Measurements from ENCODE around the gene DCLK3.

The DCLK3 gene, protein sequence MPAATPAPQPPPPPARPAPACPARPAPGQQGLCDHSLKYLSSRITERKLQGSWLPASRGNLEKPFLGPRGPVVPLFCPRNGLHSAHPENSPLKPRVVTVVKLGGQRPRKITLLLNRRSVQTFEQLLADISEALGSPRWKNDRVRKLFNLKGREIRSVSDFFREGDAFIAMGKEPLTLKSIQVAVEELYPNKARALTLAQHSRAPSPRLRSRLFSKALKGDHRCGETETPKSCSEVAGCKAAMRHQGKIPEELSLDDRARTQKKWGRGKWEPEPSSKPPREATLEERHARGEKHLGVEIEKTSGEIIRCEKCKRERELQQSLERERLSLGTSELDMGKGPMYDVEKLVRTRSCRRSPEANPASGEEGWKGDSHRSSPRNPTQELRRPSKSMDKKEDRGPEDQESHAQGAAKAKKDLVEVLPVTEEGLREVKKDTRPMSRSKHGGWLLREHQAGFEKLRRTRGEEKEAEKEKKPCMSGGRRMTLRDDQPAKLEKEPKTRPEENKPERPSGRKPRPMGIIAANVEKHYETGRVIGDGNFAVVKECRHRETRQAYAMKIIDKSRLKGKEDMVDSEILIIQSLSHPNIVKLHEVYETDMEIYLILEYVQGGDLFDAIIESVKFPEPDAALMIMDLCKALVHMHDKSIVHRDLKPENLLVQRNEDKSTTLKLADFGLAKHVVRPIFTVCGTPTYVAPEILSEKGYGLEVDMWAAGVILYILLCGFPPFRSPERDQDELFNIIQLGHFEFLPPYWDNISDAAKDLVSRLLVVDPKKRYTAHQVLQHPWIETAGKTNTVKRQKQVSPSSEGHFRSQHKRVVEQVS

DNA sequence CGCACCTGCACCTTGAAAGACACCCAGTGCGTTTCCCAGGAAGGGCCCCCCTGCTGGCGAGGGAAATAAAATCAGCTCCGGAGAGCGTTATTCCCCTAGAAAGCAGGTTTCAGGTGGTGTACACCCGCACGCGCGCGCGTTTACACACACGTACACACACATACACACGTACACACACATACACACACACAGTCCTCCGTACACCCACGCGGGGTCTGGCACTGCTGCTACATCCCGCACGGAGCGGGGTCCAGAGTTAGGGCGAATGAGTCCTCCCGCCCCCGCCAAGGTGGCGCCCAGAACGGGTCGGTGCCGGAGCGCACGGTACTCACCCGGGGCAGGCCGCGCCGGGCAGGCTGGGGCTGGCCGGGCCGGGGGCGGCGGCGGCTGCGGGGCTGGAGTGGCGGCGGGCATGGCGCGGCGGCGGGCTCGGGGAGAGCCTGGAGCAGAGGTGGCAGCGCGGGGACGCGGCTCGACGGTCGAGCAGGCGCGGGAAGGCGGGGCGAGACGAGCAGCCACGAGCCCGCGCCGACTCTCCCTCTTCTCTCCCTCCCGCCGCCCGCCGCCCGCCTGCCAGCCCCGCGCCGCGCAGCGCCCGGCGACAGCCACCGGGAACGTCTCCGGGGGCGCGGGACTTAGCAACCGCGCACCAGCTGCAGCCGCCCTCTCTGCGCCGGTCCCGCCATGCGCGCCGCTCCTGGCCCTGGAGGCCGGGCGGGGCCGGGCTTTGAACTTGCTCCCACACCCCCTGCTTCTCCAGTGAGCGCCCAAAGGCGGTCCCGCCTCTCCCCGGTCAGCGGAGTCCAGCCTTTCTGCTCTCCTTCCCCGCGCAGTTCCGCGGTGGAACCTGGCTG is at the start of gene DCLK3:
Gene DCLK3 (minus strand): TSS at position 704 of the 854 bp plus-strand sequence. CDS start 290 bp downstream, at position 414.
- DNase-seq, result no peak

DNA sequence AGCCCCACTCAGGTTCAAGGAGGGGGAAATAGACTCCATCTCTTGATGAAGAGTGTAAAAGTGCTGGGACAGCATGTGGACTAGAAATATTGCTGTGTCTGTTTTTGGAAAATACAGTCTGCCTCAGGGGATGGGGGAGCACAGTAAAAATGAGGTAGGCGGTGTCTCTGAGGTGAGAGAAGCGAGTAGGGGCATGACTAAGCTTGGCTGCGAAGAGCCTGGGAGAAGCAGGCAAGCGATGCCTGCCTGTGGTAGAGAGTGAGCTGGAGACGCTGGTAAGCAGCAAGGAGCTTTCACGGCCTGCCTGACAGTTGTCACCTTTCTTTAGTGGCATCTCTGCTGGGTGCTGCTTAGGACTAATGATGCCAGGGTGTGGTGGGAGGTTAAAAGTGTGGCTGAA is 49.0 kb upstream of the DCLK3 start:
- DNase-seq, result no peak

DNA sequence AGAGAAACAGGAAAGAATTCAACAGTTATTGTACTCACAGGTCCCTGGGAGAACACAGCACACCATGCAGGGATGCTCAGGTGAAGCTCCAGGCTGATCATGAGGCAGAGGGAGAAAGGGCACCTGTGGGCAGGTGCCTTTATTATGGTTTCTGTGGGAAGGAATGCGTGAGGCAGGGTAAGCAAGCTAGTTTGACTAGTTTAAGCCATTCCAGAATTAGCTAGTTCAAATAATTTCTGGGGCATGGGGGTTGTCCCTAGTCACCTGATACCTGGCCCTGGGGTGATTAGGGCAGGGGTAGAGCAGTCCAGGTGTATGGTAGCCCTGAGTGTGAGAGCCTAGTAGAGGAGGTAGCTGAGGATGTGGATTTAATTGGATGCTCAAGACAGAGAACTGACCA is 47.9 kb upstream of the DCLK3 start:
- DNase-seq, result no peak

DNA sequence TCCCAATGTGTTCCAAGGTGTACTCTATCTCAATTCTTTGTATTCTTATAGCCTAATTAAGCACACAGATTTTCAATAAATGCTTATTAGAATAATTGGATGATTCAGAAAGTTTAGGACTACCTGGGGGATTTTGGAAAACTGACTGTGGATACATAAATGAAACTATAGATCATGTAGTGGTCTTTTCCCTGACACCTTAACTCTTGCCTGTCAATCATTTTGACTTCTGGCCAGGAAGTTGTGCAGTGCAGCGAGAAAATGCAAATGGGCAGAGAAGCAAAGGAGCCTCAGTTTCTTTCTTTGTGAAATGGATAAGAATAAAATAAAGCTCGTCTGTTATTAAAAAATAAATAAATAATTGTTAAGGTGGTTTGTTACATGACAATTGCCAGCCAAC is 47.4 kb upstream of the DCLK3 start:
- DNase-seq, result no peak

DNA sequence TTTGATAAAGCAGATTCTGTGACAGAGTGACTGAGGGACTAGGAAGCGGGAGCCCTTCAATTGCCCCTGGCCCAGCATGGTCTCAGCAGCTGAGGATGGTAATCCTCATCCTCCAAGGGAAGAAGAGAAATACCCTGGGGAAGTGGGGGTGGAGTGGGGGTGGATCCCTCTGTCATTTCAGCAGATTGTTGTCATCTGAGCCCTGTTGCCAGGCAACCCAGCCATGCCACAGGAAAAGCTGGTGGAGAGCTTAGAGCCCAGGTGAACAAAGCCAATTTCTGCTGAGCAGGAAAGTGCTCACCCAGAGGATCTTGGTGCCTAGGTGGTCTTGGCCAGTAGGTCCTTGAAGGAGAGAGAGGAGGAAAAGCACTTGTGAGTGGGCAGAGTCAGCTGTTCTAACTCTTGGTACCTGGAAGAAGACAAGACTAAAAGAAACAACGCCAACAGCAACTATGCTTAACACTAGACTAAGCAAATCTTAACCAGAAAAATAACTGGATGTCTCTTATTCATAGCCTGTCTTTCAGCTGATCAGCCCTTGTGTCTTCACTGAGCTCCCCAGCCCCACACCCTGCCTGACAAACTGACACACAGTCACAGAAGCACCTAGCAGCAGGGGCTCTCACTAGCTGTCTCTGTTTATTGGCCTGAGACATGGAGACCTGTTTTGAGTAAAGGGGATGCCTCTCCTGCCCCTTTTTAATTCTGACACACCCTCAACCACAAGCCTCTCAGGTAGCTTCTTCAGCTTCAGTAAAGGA is 40.1 kb upstream of the DCLK3 start:
- no peak for DNase-seq

DNA sequence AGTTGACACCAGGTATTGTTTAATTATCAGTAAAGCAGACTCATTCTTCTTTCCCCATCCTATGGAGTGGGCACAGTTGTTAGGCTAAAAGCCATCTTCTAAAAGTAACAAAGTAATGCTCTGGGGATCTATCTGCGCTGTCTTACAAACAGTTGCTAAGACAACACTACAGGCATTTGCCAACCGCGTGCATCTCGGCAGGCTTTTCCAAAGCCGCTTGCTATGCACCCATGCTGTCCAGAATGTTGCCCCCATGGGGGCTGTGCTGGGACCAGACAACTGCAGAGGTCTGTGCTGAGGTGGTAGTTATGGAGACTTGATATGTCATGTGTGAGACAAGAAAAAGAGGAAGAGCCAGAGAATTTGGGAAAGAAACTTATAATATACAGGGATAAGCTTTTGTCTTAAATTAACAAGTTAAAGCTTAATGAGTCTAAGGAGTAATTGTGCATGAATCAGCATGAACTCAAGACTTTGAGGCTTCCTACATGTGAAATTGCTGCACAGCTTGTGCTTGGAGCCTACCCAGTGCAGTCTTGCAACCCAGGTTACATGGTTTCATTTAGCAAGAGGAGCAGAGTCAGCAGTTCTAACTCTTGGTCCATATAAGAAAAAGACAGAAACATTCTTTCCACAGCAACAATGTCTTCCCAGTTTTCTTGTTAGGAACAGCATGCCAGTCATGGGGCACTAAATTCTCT is 38.9 kb upstream of the DCLK3 start:
- DNase-seq, result no peak

DNA sequence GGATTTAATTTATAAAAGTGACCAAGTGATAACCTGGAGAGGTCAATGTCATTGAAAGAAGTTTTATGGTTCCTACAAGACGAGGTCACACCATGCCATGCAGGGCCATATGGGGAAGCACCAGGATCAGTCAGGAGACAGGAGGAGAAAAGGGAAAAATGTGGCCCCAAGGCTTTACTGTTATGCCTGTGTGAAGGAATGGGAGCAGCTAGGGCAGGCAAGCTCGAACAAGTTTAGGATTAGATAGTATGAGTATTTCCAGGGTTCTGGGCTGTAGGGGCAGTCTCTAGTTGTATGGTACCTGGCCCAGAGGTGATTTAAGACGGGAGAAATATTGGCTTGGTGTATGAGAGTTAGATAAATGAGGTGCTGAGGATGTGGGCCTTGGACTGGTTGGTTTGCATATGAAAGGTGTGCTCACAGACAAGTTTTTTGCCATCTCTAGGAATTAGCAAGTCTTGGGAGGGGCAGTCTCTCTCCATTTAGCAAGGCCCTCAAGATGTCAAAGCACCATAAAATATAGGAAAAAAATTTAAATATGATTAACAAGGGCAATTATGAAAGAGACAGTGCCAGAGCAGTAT is 36.3 kb upstream of the DCLK3 start:
- DNase-seq, result no peak

DNA sequence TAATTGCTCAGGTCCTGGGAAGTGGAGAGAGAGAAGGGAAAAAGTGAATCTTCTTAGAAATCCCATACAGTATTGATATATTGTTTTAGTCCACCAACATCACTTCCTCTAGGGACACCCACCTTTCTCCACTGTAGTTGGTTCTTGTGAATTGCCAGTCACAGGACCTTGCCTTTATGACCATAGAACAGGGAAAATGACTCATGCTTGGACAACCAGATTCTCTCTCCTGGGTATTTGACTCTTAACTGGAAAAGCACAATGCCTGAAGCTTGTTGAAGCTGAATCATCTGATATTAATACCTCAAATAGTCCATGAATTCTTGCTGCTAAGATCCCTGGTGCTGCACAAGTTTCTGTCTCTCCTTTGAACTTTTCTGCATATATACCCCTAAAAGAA is 32.5 kb upstream of the DCLK3 start:
- no peak for DNase-seq

DNA sequence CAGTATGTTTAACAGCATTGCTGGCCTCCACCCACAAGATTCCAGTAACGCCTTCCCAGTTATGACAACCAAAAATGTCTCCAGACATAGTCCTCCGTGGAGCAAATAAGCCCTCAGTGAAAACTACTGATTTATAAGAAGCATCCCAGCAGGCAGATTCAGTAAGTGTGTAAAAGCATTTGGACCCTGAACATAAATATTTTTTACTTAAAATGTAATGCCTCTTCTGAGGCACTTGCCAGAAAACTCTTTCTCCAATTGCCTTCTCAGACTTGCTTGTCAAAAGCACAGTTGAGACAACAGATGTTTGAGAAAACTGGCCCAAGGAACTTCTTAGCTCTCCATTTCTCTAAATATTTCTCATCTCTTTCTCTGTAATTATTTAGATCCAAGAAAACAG is 31.8 kb upstream of the DCLK3 start:
- DNase-seq, result no peak

DNA sequence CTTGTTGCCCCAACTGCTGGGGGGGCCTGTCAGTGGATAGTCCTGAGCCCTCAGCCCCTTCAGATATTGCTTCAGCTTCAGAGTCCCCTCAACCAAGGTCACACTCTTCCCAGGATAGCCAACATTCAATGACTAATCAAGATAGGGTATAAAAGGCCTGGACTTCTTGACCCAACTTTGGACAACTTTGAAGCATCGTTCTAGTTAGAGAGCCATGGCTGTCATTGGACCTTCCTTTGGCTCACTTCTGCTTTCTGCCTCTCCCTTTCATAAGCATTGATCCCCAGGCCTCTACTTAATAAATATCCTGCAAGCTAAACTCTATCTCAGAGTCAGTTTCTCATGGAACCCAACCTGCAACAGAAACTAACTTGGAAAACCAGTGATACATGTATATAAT is 31.3 kb upstream of the DCLK3 start:
- DNase-seq, result no peak

DNA sequence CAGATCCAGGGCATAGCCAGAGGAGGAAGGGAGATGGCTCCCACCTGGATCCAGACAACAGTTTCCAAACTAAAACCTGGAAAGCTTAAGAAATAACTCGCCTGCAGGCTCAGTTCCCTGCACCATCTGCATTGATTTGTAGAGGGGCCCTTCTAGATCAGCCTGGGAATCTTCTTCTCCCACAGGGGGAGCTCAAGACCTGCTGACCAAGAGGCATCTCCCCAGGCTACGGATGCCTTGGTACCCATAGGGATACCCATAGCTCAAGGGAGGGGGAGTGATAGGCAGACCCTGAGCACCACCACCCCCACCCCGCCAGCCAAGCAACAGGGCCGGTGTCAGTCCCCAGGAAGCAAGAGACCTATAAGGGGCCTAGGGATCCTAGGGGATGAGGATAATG is 28.0 kb upstream of the DCLK3 start:
- DNase-seq, result no peak

DNA sequence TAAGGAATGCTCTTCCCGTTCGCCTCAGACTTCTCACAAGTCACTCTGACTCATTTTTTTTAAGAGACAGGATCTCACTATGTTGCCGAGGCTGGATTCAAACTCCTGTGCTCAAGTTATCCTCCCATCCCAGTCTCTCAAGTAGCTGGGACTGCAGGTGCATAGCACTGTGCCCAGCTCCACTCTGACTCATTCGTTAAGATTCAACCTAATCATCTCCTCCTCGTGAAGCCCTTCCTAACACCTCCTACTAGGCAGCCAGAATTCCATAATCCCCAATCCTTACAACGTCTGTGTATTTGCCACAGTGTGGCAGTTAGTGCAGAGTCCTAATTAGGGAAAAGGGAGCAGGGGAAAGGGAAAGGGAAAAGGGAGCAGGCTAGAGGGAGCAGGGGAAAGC is 26.4 kb upstream of the DCLK3 start:
- no peak for DNase-seq

DNA sequence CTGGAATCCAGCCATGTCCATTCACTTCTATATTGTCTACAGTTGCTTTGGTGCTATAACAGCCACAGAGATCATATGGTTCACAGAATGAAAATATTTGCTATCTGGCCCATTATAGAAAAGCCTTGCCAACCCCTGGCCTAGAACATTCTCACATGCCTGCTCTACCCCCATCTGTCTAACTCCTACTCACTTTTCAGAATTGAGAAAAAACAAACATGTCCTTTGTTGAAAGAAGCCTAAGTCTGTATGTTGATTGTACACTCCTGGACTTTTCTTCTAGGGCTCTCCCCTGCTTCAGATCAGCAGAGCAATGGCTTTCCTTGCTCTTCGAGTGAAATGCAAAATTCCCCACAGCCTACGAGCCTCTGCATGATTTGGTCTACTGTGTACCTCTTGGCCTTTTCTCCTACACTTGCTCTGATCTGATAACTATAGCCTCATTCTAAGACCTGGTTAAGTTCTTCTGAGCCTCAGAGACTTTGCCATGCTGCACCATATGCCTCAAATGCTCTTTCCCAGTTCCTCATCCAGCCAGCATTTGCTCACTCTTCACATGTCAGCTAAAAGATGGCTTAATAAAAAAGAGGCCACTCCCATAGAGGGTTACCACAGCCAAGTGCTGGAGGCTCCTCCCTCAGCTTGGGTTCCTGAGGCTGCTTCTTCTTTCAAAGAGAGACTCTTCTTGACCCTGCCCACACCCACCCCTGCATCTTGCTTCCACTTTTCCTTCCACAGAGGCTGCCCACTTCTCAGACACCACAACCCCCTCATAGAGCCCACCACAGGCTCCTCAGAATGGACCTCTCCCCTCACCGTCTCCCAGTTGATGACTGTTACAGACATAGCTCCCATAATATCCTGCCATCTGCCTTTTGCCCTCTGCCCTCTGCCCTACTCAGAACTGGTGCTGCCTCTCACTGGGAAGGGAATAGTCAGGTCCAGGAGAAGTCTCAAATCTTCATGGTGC is 22.9 kb upstream of the DCLK3 start:
- DNase-seq, result no peak

DNA sequence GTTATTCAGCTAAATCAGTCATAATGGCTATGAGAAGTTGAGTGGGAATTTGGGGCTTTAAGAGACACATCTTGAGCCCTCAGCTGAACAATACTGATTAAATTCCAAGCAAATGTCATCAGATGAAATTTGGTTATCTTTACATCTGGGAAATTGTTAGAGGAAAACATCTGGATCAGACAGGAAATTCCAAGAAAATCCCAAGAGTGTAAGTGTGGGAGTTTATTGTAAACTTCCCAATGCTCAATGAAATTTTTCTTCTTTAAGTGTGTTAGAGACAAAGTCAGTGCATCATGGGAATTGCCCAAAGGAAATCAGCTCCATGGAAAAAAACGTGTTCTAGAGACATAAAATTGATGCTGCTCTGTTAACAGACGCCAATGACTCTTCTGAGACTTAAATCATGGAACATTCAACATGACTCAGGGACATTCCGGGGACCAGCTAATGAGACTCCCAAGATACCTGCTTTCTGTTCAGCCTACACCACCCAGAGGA is 19.8 kb upstream of the DCLK3 start:
- DNase-seq, result no peak

DNA sequence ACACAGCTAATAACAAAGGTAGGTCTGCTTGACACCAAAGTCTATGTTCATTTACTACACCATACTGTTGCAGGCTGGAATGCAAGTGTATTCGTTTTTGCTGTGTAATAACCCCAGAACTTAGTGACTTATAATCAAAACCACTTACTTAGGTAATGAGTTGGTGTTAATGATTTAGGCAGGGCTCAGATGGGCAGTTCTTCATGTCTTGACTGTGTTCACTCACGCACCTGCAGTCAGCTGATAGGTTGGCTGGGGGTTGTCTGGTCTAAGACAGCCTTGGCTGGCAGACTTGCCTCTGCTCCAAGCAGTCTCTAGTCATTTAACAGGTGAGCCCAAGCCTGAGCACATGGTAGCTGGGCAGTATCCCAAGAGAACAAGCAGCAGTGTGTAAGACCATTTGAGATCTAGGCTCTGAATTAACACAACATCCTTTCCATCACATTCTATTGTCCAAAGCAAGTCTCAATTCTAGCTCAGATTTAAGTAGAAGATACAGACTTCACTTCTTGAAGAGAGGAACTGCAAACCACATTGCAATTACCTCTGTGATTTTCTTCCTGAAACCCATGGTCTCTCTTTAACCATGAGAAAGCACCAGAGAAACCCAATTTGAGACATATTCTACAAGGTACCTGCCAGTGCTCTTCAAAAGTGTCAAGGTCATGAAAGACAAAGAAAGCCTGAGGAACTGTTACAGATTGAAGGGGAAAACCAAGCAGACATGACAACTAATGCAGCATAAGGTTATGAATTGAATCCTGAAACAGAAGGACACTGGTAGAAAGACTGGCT is 13.3 kb upstream of the DCLK3 start:
- no peak for DNase-seq

DNA sequence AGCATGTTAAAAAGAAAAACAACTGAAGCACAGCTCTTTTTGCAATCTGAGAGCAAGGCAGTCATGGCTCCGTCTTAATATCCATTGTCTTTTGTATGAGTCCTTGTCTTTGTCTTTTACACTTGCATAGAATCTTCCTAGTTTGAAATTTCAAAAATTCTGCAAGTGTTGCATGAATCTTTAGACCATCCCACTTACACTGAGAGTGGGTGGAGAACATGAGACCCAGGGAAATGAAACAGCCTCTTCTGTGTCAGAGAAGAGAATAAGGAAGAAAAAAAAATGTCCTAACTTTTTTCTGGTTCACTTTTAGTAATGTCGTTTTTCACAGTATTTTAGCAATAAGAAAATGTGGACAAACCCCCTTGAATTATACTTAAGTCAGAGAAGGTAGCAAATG is 12.1 kb upstream of the DCLK3 start:
- no peak for DNase-seq

DNA sequence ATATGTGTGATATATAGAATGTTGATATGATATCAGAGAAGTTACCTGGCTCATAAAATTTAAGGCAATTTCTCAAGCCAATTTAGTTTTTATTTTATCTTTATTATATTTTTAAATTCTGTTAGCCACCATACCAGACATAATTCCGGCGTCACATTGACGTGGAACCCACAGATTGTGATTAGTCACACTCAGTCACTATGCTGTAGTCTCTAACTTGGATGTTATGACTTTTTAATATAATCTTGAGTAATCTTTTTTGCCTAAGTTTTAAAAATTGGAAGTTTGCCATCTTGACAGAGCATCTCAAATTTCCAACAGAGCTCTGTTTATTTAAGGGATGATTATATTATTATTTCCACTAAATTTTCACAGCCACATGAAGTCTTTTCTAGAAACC is 9.7 kb upstream of the DCLK3 start:
- no peak for DNase-seq

DNA sequence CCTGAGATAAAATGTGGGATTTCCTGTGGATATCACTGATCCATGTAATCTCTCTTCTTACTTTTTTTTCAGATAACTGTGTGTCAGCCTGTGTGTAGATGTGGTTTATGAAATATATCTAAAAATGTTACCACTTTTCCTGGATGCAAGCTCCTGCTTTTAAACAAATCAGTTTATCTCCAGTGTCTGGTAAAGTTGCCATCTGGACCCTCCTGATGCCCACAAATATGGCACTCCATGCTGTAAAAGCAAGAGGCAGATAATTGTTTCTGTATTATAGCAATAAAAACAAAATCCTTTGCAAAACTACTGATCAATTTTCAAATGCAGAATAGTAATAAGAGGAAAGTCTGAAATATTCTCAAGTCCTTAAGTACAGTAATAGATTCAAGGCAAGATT is 7.6 kb upstream of the DCLK3 start:
- DNase-seq, result no peak

DNA sequence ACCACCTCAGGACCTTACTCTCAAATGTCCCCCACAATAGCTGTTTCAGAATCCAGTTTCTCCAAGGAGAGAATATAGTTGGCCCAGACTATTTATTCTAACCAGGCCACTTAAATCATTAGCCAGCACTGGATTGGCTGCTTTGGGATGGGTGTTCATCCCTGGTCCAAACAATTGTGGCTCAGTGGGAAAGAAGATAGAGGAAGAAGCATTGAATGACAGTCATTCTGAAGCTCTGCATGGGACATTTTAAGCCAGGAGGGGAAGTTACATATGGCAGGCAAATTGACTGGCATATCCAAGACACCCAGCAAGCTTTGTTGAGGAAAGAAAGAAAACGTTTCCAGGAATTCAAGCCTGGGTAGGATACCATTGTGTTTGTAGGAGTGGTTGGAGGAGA is 5.6 kb upstream of the DCLK3 start:
- DNase-seq, result no peak
